Measurements from ENCODE around the gene GABRB3. TPM values are rescaled to one million over a fixed set of nuclear protein-coding genes. Genes with fewer than 3 reads are reported as not detected.

The GABRB3 gene
- total and polyA plus RNA-seq, 12 donors: 0.23 to 4.5 (median 1.7) TPM

GRCh38 chr15:26572602-26573350, 200.1 kb downstream of the GABRB3 start:
- WGBS, 2 donors: 63 to 69% methylated on average over 5 of the region's 5 CpGs
- no peak overlapping the region for H3K27ac ChIP-seq
- no peaks in the 10 kb centered on the region for H3K36me3 ChIP-seq
- no peaks in the 10 kb centered on the region for H3K4me1 ChIP-seq
- ATAC-seq: no peak
- no peaks in the 10 kb centered on the region for H3K27me3 ChIP-seq
- intact Hi-C loops (cut with DNase I): no loop called here
- no peak overlapping the region for H3K4me3 ChIP-seq
- TF ChIP-seq CTCF (IDR thresholded peaks at IDR 0.05): no peak
- no peak for DNase-seq
- H3K9me3 ChIP-seq: peaks cover 0 to 30% (median 0%) of the 10 kb centered on the region in 11 donors

- 74 to 78% methylated on average over 5 of the region's 5 CpGs for WGBS, 2 donors
- Histone ChIP-seq H3K4me3 (no peak overlapping the region), H3K36me3 (no peaks in the 10 kb centered on the region), H3K4me1 (no peaks in the 10 kb centered on the region), H3K27ac (no peak overlapping the region), H3K27me3 (no peaks in the 10 kb centered on the region), H3K9me3 (peaks cover 0 to 34% (median 0%) of the 10 kb centered on the region in 11 donors)
- no peak for DNase-seq
- intact Hi-C loops (cut with DNase I): no loop called here
- ATAC-seq: no peak
- TF ChIP-seq CTCF (IDR thresholded peaks at IDR 0.05): no peak
Measured at GRCh38 chr15:26571346-26571745, 201.5 kb downstream of the GABRB3 start.

GRCh38 chr15:26565542-26565941, 207.3 kb downstream of the GABRB3 start:
- WGBS, 2 donors: 87 to 89% methylated on average over 6 of the region's 6 CpGs
- no peak for TF ChIP-seq CTCF (IDR thresholded peaks at IDR 0.05)
- H3K4me1 ChIP-seq: peaks cover 0 to 5% (median 0%) of the 10 kb centered on the region in 9 donors
- no peaks in the 10 kb centered on the region for H3K27me3 ChIP-seq
- intact Hi-C loops (cut with DNase I): loop anchor here in 1 of 10 donors (10.0 kb wide), 2 partner anchors 61 to 91 kb away; no protein-coding TSS in a partner anchor
- no peaks in the 10 kb centered on the region for H3K36me3 ChIP-seq
- no peak for DNase-seq
- no peak overlapping the region for H3K4me3 ChIP-seq
- no peak overlapping the region for H3K27ac ChIP-seq
- ATAC-seq: no peak
- H3K9me3 ChIP-seq: peaks cover 0 to 16% (median 0%) of the 10 kb centered on the region in 11 donors

GRCh38 chr15:26564361-26564760, 208.5 kb downstream of the GABRB3 start:
- no peak for DNase-seq
- WGBS, 2 donors: 72% methylated on average over 6 of the region's 6 CpGs
- no peak for TF ChIP-seq CTCF (IDR thresholded peaks at IDR 0.05)
- Histone ChIP-seq H3K36me3 (no peaks in the 10 kb centered on the region), H3K9me3 (peaks cover 0 to 15% (median 0%) of the 10 kb centered on the region in 11 donors), H3K4me1 (peaks cover 0 to 5% (median 0%) of the 10 kb centered on the region in 9 donors), H3K27me3 (no peaks in the 10 kb centered on the region), H3K27ac (no peak overlapping the region), H3K4me3 (no peak overlapping the region)
- ATAC-seq: no peak
- intact Hi-C loops (cut with DNase I): loop anchor here in 1 of 10 donors (10.0 kb wide), 2 partner anchors 60 to 90 kb away; no protein-coding TSS in a partner anchor

Data from heart right ventricle (tissue), 16 donors.